Measurements from ENCODE around the gene KCTD7.

- TF ChIP-seq EZH2 (IDR thresholded peaks at IDR 0.05) (no peak), POLR2AphosphoS5 (IDR thresholded peaks at IDR 0.05; ENCODE audit: borderline replicate concordance, low read depth, low read length) (no peak), FOXP2 (optimal IDR thresholded peaks at IDR 0.05; ENCODE audit: control extremely low read depth, extremely low read length, insufficient read depth) (no peak)
Measured at GRCh38 chr7:66687186-66687585, 58.5 kb downstream of the KCTD7 start.

Data from SK-N-MC (cell line).